Stimulated activated CD4-positive, alpha-beta T cell treated with anti-CD3 and anti-CD28 coated beads, Interleukin-12 subunit alpha, Interleukin-12 subunit beta, amount 100 ng/mL, for 48 hours (primary cell): ENCODE data around the gene TPK1.
A peak's percentile ranks its signal among the peaks of the same experiment; 100 is the strongest.
"Not testable (repeated sequence)": the region's sequence is repeated elsewhere in the genome, so short reads cannot be mapped to it uniquely, and the experiment has no call there.

ENCODE experiments used
- DNase-seq, 3 donors: peaks; one replicate each; pipeline ENCODE4 v3.0.0-alpha.2; 2020; ENCODE audit warnings: low read depth in 2 of 3, low spot score in 1 of 3

TPK1 gene

DNA sequence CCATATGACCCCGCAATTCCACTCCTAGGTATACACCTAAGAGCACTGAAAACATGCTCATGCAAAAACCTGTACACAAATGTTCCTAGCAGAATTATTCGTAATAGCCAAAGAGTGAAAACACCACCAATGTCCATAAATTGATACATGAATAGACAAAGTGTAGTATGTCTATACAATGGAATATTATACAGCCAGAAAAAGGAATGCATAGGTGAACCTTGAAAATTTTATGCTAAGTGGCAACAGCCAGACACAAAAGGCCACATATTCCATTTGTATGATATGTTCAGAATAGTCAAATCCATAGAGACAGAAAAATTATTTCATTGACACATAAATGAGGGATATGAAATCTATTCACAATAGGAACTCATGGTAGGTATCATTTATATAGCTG is 351.4 kb downstream of the TPK1 start:
- DNase-seq = no peak

DNA sequence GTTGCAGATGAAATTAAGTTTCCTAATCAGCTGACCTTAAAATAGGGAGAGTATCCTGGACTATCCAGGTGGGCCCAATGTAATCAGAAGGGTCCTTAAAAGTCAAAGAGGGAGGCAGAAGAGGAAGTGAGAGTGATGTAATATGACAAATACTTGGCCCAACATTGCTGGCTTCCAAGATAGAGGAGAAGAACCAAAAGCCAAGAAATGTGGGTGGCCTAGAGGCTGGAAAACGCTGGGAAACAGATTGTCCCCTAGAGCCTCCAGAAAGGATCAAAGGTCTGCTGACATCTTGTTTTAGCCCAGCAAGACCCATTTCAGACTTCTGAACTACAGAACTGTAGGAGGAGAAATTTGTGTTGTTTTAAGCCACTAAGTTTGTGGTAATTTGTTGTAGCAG is 352.7 kb downstream of the TPK1 start:
- no peak for DNase-seq

DNA sequence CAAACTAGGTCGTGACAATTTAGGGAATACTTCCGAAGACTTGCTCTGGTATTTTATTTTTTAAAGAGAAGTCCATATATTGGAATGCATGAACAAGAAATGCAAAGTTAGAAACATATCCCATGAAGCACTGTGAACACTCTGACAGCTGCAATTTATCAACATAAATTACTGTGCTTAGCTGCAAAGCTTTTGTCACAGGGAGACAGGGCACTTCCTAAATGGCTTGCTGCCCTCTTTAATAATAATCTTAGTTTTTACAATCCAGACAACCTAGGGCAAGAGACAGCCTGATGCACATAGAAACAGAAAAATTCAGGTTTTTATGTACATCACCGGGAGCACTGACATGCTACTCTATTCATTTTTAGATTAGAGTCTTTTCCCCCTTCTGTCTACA is 354.0 kb downstream of the TPK1 start:
- no peak for DNase-seq

DNA sequence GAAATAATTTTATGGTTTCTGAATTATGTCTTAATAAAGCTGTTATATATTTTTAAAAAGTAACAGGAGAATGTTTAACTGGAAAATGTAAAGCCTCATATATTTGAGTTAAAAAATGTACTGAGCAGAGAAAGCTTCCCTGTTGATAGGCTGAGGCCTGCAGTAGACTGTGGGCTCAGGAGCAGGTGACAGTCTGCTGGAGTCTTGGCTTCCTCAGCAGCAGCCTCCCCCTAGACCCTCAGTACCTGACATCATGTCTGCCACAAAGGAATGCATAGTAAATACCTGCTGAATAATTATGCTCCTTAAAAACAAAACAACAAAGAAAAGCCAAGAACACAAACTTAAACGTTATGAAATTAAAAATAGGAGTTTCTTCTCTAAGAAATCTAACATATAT is 358.5 kb downstream of the TPK1 start:
- DNase-seq = no peak

GRCh38 chr7:144474800-144475615 is 360.8 kb downstream of the TPK1 start:
- DNase-seq = no peak

DNA sequence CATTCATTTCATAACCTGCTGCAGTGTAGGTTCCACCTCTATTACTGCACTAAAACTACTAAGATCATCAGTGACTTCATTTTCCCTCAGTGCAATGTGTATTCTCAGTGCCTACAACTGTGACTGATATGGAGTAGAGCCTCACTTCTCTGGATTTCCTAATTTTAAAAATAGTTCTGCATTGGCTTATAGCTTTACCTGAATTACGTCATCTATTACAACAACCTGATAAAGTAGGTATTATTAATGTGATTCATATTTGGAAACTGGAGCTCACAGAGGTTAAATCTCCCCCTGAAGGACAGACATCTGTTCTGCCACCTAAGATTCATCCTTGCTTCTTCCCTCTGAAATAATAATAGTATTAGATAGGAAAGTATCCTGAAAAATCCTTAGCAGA is 361.5 kb downstream of the TPK1 start:
- DNase-seq = no peak

DNA sequence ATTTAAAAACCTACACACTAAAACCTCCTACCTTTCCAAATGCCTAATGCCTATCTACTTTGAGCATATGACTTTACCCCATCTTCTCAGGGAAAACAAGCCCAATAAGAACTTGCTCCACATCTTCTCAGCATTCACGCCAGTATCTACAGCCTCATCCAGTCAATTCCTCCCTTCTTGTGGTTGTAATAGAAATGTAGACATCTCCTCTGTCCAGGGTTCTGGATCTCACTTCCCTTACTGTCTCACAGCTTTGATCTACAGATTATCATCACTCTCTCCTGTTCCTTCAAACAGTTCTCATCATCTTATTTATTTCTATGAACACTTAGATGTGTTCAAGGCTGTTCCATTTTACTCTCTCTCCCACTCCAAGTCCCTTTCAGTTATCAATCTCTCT is 361.9 kb downstream of the TPK1 start:
- no peak for DNase-seq

DNA sequence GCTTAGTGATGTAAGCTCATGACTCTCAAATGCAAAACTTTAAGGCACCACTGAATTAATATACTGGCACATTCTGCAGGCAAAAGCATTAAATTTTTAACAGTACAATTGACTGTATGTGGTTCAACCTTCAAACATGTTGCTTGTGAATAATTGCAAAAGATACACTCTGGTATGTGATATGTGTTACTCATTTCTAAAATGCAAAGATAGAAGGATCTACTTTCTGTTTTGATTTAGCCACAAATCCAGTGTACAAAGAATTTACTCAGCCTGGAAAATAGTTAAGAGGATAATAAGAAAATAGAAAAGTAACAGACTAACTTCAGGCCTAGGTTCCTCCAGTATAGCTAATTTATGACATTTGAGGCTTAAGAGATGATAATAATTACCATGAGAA is 365.8 kb downstream of the TPK1 start:
- DNase-seq = no peak

- DNase-seq = no peak
These were observed 366.7 kb downstream of the TPK1 start for GRCh38 chr7:144468990-144469732.

DNA sequence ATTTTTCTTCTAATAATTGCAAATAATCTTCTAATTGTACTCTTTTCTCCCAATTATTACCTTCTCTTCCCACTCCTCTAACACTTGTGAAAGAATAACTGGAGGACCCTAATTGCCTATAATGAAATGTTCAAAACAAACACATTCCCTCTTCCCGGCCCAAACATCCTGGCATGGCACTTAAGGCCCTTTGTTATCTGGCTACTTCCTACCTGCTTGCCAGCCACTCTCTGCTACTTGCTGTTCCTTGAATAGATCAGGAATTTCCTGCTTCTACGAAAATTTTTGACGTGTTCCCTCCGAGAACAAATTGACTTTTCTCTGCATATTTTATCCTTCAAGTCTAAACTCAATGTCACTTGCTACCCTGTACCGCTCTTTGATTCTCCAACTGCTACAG is 376.2 kb downstream of the TPK1 start:
- no peak for DNase-seq

- no peak for DNase-seq
These were observed 380.8 kb downstream of the TPK1 start for GRCh38 chr7:144455040-144455404.

- no peak for DNase-seq
These were observed 381.4 kb downstream of the TPK1 start for GRCh38 chr7:144454256-144455039.

- DNase-seq = no peak
These were observed 383.8 kb downstream of the TPK1 start for GRCh38 chr7:144452064-144452463.

DNA sequence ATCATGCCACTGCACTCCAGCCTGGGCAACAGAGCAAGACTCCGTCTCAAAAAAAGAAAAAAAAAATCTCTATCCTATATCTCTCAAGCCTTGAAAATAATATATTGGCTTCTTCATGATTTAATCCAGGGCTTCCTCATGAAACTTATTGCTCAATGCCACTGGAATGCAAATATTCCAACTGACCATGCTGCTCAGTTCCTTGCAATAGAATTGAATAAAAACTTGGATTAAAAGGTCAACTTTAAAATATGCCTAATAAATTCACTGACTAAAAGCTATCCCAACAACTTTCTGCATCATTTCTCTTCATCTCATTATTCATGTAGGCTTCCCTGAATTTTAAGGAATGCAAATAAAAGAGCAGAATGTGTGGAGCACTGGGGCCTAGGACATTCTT is 390.3 kb downstream of the TPK1 start:
- DNase-seq = no peak

DNA sequence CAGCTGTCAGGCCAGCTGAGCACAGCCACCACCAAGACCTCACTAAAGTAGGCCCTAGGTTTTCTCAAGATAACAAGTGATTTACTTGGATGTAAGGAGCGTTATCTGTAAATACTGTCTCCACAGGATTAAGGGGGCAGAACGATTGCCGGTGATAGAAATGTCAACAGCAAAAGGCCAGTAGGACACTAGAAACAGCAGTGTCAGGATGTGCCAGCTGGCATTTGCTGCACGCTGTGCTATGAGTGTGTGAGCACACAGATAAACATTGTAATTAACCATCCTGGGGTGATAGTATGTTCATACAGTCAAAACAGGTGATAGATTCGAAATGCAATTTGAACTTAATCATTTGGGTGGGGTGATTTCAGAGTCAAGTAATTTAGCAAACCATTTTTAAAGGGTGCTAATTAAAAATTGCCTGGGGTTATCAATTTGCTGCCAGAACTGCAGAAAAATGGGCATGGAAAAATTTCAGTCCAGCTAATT is 396.1 kb downstream of the TPK1 start:
- DNase-seq = no peak

DNA sequence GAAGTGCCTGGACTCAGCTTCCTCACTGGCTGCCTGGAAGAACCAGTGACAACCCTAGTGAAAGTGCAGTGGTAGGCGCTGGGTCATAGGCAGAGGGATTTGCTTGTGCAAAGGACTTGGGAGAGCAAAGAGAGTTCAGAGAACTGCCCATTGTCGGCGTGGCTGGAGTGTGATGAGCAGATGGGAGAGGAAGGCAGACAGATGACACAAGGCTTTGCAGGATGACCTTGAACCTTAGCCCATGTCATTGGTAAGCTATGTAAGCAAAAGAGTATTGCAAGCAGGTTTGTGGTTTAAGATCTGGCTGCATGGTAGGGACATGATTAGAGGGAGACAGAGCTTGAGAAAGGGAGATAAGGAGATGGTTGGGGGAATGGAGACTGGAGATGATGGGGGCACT is 397.1 kb downstream of the TPK1 start:
- no peak for DNase-seq

DNA sequence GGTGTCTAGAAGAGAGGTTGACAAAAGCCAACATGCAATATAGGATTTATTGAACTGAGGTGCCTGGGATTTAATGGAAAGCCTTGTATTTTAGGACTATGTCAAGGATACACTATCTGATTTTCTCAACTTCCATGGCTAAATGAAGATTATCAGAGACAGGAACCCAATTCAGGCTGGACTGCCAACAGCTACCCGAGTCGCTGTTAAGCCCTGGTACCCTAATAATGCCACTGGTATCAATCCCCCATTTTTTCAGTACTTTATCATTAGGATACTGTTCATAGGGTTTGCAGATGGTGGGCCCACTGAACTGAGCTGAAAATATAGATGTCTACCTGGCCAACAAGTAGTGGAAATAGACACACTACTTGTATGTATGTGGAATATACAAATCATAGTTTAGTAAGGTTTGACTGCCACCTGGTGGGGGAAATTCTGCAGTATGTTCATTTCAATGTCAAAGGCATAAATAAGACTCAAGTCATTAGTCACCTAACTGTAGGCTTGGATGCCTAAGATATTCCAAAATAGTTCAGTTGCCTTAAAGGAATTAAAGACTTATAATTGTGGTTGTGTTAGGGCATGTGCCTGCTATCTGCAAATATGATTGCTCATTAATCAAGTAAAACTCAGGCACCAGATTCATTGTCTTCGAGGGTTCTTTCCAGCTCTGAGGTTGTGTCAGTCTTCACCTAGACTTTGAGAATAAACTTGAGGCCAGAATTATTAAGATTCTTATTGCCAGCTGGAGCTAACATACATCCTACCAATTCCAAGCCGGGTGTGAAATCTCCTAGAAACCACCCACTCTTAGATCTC is 398.3 kb downstream of the TPK1 start:
- DNase-seq = peak; percentile 19 to 62 (median 30)

DNA sequence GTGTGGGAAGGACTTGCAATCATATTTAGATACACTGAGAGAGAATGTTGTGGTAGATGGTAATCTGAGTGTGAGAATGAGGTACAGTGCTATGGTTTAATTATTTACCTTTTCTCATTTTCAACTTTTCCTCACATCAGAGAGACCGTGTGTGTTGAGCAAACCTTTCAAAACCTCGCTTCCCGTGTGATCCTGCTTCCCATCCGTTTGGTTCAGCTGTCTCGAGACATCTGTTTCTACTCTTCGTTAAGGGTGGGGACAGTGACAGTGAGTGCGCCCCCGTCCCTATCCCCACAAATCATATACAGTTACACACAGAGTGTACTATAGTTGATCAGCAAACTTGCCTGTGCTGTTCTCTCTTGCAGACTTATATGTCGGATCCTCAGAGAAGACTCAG is 399.4 kb downstream of the TPK1 start:
- no peak for DNase-seq

DNA sequence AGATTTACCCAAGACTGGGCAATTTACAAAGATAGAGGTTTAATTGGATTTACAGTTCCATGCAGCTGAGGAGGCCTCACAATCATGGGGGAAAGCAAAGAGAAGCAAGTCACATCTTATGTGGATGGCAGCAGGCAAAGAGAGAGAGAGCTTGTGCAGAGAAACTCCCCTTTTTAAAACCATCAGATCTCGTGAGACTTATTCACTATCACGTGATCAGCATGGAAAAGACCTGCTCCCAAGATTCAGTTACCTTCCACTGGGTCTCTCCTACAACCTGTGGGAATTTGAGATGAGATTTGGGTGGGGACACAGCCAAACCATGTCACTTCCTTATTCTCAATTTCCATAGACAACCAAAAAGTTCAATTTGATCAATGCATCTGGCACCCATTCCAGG is 407.4 kb downstream of the TPK1 start:
- DNase-seq = no peak

GRCh38 chr7:144427539-144427938 is 408.3 kb downstream of the TPK1 start:
- not testable (repeated sequence) for DNase-seq

GRCh38 chr7:144418931-144419330 is 416.9 kb downstream of the TPK1 start:
- not testable (repeated sequence) for DNase-seq
